NCI-H2196 treated with DMSO at 0.1 percent for 48 hours (cell line): Measurements from ENCODE around the gene ANXA9.

Experiments
- DNase-seq: peaks from one replicate; lab custom pipeline; 2025; ENCODE audit not compliant: unreplicated experiment; lab: John Stamatoyannopoulos, UW

ANXA9 gene

GRCh38 chr1:151003180-151003579 lies 21.1 kb downstream of the ANXA9 start:
- no peak for DNase-seq

GRCh38 chr1:151005729-151006319 lies 23.7 kb downstream of the ANXA9 start:
- DNase-seq: no peak

- peak; percentile 57 for DNase-seq
Observed at GRCh38 chr1:151006327-151007052, 24.4 kb downstream of the ANXA9 start, which contains the start of gene MINDY1. Gene MINDY1 (minus strand): TSS chr1:151006902. CDS start chr1:151002617, 4,285 bp downstream.

GRCh38 chr1:151007853-151008243 lies 25.8 kb downstream of the ANXA9 start:
- DNase-seq: no peak

- DNase-seq: peak; percentile 95
Observed at GRCh38 chr1:151008244-151009205, 26.4 kb downstream of the ANXA9 start, which contains the start of gene PRUNE1. Gene PRUNE1 (plus strand): TSS chr1:151008449. CDS start chr1:151008633, 184 bp downstream.

GRCh38 chr1:151009206-151009587 lies 27.1 kb downstream of the ANXA9 start:
- no peak for DNase-seq

- no peak for DNase-seq
Observed at GRCh38 chr1:151009674-151010345, 27.7 kb downstream of the ANXA9 start.

GRCh38 chr1:151010346-151010726 lies 28.2 kb downstream of the ANXA9 start:
- DNase-seq: no peak

- DNase-seq: no peak
Observed at GRCh38 chr1:151011154-151011850, 29.2 kb downstream of the ANXA9 start.

GRCh38 chr1:151012684-151013471 lies 30.8 kb downstream of the ANXA9 start:
- DNase-seq: no peak

- DNase-seq: no peak
Observed at GRCh38 chr1:151013518-151013917, 31.4 kb downstream of the ANXA9 start.

GRCh38 chr1:151024540-151025146 lies 42.6 kb downstream of the ANXA9 start:
- no peak for DNase-seq

- DNase-seq: no peak
Observed at GRCh38 chr1:151026460-151026859, 44.4 kb downstream of the ANXA9 start.

GRCh38 chr1:151032164-151032563 lies 50.1 kb downstream of the ANXA9 start:
- DNase-seq: no peak

GRCh38 chr1:151035167-151035566 lies 53.1 kb downstream of the ANXA9 start:
- DNase-seq: no peak

- DNase-seq: no peak
Observed at GRCh38 chr1:151036356-151036755, 54.3 kb downstream of the ANXA9 start, which contains the start of gene BNIPL. Gene BNIPL (plus strand): TSS chr1:151036586. CDS start chr1:151036726, 140 bp downstream.

GRCh38 chr1:151037032-151037431 lies 54.9 kb downstream of the ANXA9 start:
- no peak for DNase-seq

GRCh38 chr1:151039521-151039920 lies 57.4 kb downstream of the ANXA9 start:
- DNase-seq: no peak

- no peak for DNase-seq
Observed at GRCh38 chr1:151043163-151043562, 61.1 kb downstream of the ANXA9 start.
